ENCODE measurements around the gene LTBP4. TPM values are rescaled to one million over a fixed set of nuclear protein-coding genes. Genes with fewer than 3 reads are reported as not detected.

Gene LTBP4
- total RNA-seq, 1 donor from 2014 or later: 75.1 TPM

DNA sequence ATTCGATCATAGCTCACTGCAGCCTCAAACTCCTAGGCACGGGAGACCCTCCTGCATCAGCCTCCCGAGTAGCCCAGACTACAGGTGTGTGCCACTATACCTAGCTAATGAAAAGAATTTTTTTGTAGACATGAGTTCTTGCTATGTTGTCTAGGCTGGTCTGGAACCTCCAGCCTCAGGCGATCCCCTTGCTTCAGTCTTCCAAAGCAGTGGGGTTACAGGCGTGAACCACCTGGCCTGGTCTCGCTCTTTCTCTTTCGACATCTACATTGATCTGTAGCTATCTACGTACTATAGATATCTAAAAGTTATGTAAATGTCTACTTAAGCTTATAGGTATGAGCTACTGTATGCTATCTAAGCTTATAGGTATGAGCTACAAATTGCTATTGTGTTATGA, 56.9 kb downstream of the LTBP4 start:
- DNase-seq (no peak), ATAC-seq (ENCODE audit: low read depth) (no peak)
- H3K4me1 Mint-ChIP-seq: peaks cover 7% of the 10 kb centered on the region
- H3K4me3 Mint-ChIP-seq: no peak overlapping the region
- TF ChIP-seq, protein P1, sequence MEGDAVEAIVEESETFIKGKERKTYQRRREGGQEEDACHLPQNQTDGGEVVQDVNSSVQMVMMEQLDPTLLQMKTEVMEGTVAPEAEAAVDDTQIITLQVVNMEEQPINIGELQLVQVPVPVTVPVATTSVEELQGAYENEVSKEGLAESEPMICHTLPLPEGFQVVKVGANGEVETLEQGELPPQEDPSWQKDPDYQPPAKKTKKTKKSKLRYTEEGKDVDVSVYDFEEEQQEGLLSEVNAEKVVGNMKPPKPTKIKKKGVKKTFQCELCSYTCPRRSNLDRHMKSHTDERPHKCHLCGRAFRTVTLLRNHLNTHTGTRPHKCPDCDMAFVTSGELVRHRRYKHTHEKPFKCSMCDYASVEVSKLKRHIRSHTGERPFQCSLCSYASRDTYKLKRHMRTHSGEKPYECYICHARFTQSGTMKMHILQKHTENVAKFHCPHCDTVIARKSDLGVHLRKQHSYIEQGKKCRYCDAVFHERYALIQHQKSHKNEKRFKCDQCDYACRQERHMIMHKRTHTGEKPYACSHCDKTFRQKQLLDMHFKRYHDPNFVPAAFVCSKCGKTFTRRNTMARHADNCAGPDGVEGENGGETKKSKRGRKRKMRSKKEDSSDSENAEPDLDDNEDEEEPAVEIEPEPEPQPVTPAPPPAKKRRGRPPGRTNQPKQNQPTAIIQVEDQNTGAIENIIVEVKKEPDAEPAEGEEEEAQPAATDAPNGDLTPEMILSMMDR (IDR thresholded peaks at IDR 0.05): no peak
- intact Hi-C loops (cut with micrococcal nuclease): no loop called here
- ChIA-PET CTCF (interaction anchor here (1.1 kb wide), 1 partner anchor 23 kb away, joined by 3 read pairs; no protein-coding TSS in a partner anchor), POLR2A (no interaction called here)
- H3K27ac Mint-ChIP-seq: no peak overlapping the region
- H3K9me3 Mint-ChIP-seq: no peaks in the 10 kb centered on the region
- H3K36me3 Mint-ChIP-seq (ENCODE audit: low read depth): no peaks in the 10 kb centered on the region
- no peaks in the 10 kb centered on the region for H3K27me3 Mint-ChIP-seq

DNA sequence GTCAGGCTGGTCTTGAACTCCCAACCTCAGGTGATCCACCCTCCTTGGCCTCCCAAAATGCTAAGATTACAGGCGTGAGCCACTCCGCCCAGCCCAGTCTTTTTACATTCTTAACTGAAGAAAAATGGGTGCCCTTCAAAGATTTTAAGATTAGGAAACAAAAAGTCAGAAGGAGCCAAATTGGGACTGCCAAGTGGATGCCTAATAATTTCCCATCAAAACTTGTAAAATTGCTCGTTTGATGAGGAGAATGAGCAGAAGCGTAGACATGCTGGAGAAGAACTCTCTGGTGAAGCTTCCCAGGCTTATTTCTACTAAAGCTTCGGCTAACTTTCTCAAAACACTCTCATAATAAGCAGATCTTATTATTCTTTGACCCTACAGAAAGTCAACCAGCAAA, 57.9 kb downstream of the LTBP4 start:
- H3K4me1 Mint-ChIP-seq: peaks cover 17% of the 10 kb centered on the region
- intact Hi-C loops (cut with micrococcal nuclease): no loop called here
- ChIA-PET POLR2A (no interaction called here), CTCF (no interaction called here)
- DNase-seq (no peak), ATAC-seq (ENCODE audit: low read depth) (no peak)
- H3K27ac Mint-ChIP-seq: no peak overlapping the region
- peaks cover 2% of the 10 kb centered on the region for H3K36me3 Mint-ChIP-seq (ENCODE audit: low read depth)
- H3K27me3 Mint-ChIP-seq: no peaks in the 10 kb centered on the region
- H3K9me3 Mint-ChIP-seq: no peaks in the 10 kb centered on the region
- TF ChIP-seq, protein P1 (IDR thresholded peaks at IDR 0.05): no peak
- no peak overlapping the region for H3K4me3 Mint-ChIP-seq

DNA sequence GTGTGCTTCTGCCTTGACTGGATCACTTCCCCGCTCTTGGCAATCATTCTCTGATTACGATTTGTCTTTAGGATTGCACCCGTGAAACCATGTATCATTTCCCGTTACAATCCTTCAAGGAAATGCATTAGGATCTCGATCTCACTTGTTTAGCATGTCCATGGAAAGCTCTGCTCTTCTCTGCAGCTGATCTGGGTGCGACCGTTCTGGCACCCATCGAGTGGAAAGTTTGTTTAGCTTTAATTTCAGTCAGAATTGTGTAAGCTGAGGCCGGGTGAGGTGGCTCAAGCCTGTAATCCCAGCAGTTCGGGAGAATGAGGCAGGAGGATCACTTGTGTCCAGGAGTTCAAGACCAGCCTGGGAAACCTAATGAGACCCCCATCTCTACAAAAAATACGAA, 58.4 kb downstream of the LTBP4 start:
- Mint-ChIP-seq H3K9me3 (no peaks in the 10 kb centered on the region), H3K27ac (no peak overlapping the region), H3K27me3 (no peaks in the 10 kb centered on the region), H3K4me3 (no peak overlapping the region), H3K4me1 (peaks cover 17% of the 10 kb centered on the region), H3K36me3 (ENCODE audit: low read depth) (peaks cover 2% of the 10 kb centered on the region)
- TF ChIP-seq, protein P1 (IDR thresholded peaks at IDR 0.05): no peak
- ChIA-PET CTCF (no interaction called here), POLR2A (no interaction called here)
- no peak for ATAC-seq (ENCODE audit: low read depth)
- intact Hi-C loops (cut with micrococcal nuclease): no loop called here
- DNase-seq: no peak

GRCh38 chr19:40661616-40662015, 60.4 kb downstream of the LTBP4 start:
- CTCF ChIA-PET: interaction anchor here (1.5 to 3.6 kb wide), 4 partner anchors 145 to 483 kb away, joined by 4 to 54 read pairs (median 9); no protein-coding TSS in a partner anchor
- POLR2A ChIA-PET: interaction anchor here (0.6 to 1.1 kb wide), 2 partner anchors 29 to 470 kb away, joined by 4 to 8 read pairs; partner anchors contain the start of gene NUMBL

More at GRCh38 chr19:40661616-40662015, 60.4 kb downstream of the LTBP4 start:
- H3K4me1 Mint-ChIP-seq: peaks cover 17% of the 10 kb centered on the region
- DNase-seq (no peak), ATAC-seq (ENCODE audit: low read depth) (no peak)
- H3K27me3 Mint-ChIP-seq: no peaks in the 10 kb centered on the region
- H3K4me3 Mint-ChIP-seq: no peak overlapping the region
- no peak overlapping the region for H3K27ac Mint-ChIP-seq
- H3K36me3 Mint-ChIP-seq (ENCODE audit: low read depth): peaks cover 2% of the 10 kb centered on the region
- TF ChIP-seq, protein P1 (IDR thresholded peaks at IDR 0.05): no peak
- intact Hi-C loops (cut with micrococcal nuclease): loop anchor here (1.0 to 5.0 kb wide), 6 partner anchors 146 to 647 kb away; no protein-coding TSS in a partner anchor
- no peaks in the 10 kb centered on the region for H3K9me3 Mint-ChIP-seq

Measured in activated B cell treated with CpG ODN at 0.5 μM for 24 hours (primary cell).